Tibial nerve (tissue), 4 donors: ENCODE results near the gene GPC6. TPM values are rescaled to one million over a fixed set of nuclear protein-coding genes. Genes with fewer than 3 reads are reported as not detected.

ENCODE experiments used
- DNase-seq, 2 donors: peaks; one replicate each; pipeline ENCODE4 v3.0.0-alpha.2; 2019; ENCODE audit warnings: low spot score in 2 of 2
- H3K27ac ChIP-seq, 4 donors: fragments of 200-600 bp; sonication (generic) in 3 of 4; one replicate each; pipeline ENCODE4 v1.5.1; 2017 to 2019; ENCODE audit warnings: mild to moderate bottlenecking in 1 of 4
- H3K27me3 ChIP-seq, 2 donors: fragments of 200-600 bp; sonication (generic) in 1 of 2; one replicate each; pipeline versions ENCODE4 v1.5.1 to v1.6.0; 2017 to 2019
- H3K36me3 ChIP-seq, 3 donors: fragments of 200-600 bp; sonication (generic); one replicate each; pipeline ENCODE4 v1.5.1; 2018 to 2019
- H3K4me1 ChIP-seq, 4 donors: fragments of 200-600 bp; sonication (generic) in 3 of 4; one replicate each; pipeline ENCODE4 v1.5.1; 2017 to 2019
- H3K4me3 ChIP-seq, 4 donors: fragments of 200-600 bp; sonication (generic) in 3 of 4; one replicate each; pipeline ENCODE4 v1.5.1; 2017 to 2019; ENCODE audit warnings: mild to moderate bottlenecking in 1 of 4, moderate library complexity in 1 of 4
- H3K9me3 ChIP-seq, 4 donors: fragments of 200-600 bp; sonication (generic) in 3 of 4; one replicate each; pipeline ENCODE4 v1.5.1; 2017 to 2019
- CTCF ChIP-seq, 5 experiments: fragments of 200-600 bp in 3 of 5; fragments of 450-650 bp in 2 of 5; sonication (generic) in 3 of 5; IDR thresholded peaks; one replicate each; pipeline ENCODE4 v1.5.1; 2016 to 2019; ENCODE audit warnings: antibody characterized with exemption in 5 of 5, mild to moderate bottlenecking in 3 of 5, moderate library complexity in 2 of 5
- EP300 ChIP-seq, 2 donors: sonication (generic); formaldehyde crosslinking; IDR thresholded peaks; one replicate each; pipeline ENCODE4 v1.6.1; 2017; ENCODE audit warnings: antibody characterized with exemption in 2 of 2, mild to moderate bottlenecking in 1 of 2
- POLR2A ChIP-seq, 2 donors: fragments of 450-650 bp; IDR thresholded peaks; one replicate each; pipeline ENCODE4 v1.6.1; 2017; ENCODE audit warnings: antibody characterized with exemption in 2 of 2, mild to moderate bottlenecking in 2 of 2, moderate library complexity in 2 of 2
- WGBS, 2 donors: methylation state at CpG; one replicate each; pipeline ENCODE4 v1.1.5; 2018; 5-methylcytosine and 5-hydroxymethylcytosine counted together
- total RNA-seq, 4 donors: library from RNA; depleted of rRNA; stranded (reverse); fragments of >200 nt; gene quantifications; one replicate each; pipeline ENCODE4 v1.1.0, GENCODE V29; 2016

The GPC6 gene
- total RNA-seq, 4 donors from 2014 or later, result 21.9 to 39.5 (median 29.8) TPM

DNA sequence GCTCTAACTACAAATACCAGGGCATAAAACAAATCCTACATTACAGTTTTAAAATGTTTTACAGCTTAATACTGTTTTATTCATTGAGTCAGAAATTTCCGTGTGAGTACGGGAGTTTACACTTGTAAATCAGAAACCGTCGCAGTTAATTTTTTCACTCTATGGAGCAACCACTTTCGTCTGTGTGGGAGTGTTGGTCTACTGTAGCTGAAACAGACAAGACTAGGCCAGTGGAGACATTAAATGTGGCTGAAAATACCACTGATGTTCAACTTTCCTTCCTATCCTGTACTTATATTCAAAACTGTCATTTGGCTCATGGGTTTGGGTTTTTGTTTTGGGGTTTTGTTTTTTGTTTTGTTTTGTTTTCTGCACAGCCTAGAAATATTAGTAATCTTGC, 984.2 kb downstream of the GPC6 start:
- Histone ChIP-seq H3K27ac (no peak overlapping the region), H3K4me3 (no peak overlapping the region), H3K4me1 (no peaks in the 10 kb centered on the region), H3K36me3 (no peaks in the 10 kb centered on the region), H3K9me3 (no peaks in the 10 kb centered on the region), H3K27me3 (no peaks in the 10 kb centered on the region)
- no peak for TF ChIP-seq CTCF (IDR thresholded peaks at IDR 0.05)
- no peak for TF ChIP-seq POLR2A (IDR thresholded peaks at IDR 0.05)
- TF ChIP-seq EP300 (IDR thresholded peaks at IDR 0.05), result no peak
- 35 to 43% methylated on average over 5 of the region's 5 CpGs for WGBS, 2 donors
- DNase-seq, result no peak

GRCh38 chr13:94212196-94212595, 985.6 kb downstream of the GPC6 start:
- no peaks in the 10 kb centered on the region for H3K9me3 ChIP-seq
- no peaks in the 10 kb centered on the region for H3K36me3 ChIP-seq
- no peaks in the 10 kb centered on the region for H3K27me3 ChIP-seq
- TF ChIP-seq POLR2A (IDR thresholded peaks at IDR 0.05), result no peak
- no peak for TF ChIP-seq CTCF (IDR thresholded peaks at IDR 0.05)
- no peak for TF ChIP-seq EP300 (IDR thresholded peaks at IDR 0.05)
- no peak overlapping the region for H3K27ac ChIP-seq
- no peak for DNase-seq
- no peak overlapping the region for H3K4me3 ChIP-seq
- H3K4me1 ChIP-seq, result no peaks in the 10 kb centered on the region

- DNase-seq, result no peak
- no peaks in the 10 kb centered on the region for H3K9me3 ChIP-seq
- H3K27me3 ChIP-seq, result no peaks in the 10 kb centered on the region
- 67 to 71% methylated on average over 1 of the region's 1 CpG for WGBS, 2 donors
- H3K4me1 ChIP-seq, result no peaks in the 10 kb centered on the region
- no peaks in the 10 kb centered on the region for H3K36me3 ChIP-seq
- no peak overlapping the region for H3K27ac ChIP-seq
- no peak overlapping the region for H3K4me3 ChIP-seq
- TF ChIP-seq CTCF (IDR thresholded peaks at IDR 0.05), result no peak
- no peak for TF ChIP-seq POLR2A (IDR thresholded peaks at IDR 0.05)
- TF ChIP-seq EP300 (IDR thresholded peaks at IDR 0.05), result no peak
Observed at GRCh38 chr13:94214121-94214520, 987.5 kb downstream of the GPC6 start.

DNA sequence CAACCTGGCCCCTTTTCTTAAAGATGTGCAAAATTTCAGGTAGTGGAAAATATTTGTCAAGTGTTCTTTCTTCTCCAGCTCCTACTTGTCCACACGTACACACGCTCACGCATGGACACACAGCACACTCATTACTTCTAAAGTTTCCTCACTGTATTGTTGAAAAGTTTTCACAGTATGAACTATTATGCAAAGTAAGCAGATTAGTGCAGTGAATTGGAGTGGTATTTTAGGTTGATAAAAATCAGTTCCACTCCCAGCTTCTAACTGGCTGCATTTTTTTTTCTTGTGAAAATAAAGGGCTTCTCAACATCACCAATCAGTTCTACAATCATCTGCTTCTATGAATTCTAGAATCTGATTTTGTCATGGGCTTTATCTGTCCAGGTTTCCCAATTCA, 988.4 kb downstream of the GPC6 start:
- Histone ChIP-seq H3K4me3 (no peak overlapping the region), H3K27ac (no peak overlapping the region), H3K9me3 (no peaks in the 10 kb centered on the region), H3K27me3 (no peaks in the 10 kb centered on the region), H3K36me3 (no peaks in the 10 kb centered on the region), H3K4me1 (no peaks in the 10 kb centered on the region)
- no peak for TF ChIP-seq POLR2A (IDR thresholded peaks at IDR 0.05)
- no peak for TF ChIP-seq CTCF (IDR thresholded peaks at IDR 0.05)
- no peak for TF ChIP-seq EP300 (IDR thresholded peaks at IDR 0.05)
- DNase-seq, result no peak
- 57 to 59% methylated on average over 3 of the region's 3 CpGs for WGBS, 2 donors

- Histone ChIP-seq H3K4me1 (no peaks in the 10 kb centered on the region), H3K4me3 (no peak overlapping the region), H3K27me3 (no peaks in the 10 kb centered on the region), H3K27ac (no peak overlapping the region), H3K36me3 (no peaks in the 10 kb centered on the region), H3K9me3 (no peaks in the 10 kb centered on the region)
- DNase-seq, result no peak
- TF ChIP-seq CTCF (IDR thresholded peaks at IDR 0.05) (no peak), EP300 (IDR thresholded peaks at IDR 0.05) (no peak), POLR2A (IDR thresholded peaks at IDR 0.05) (no peak)
- 48 to 83% methylated on average over 1 of the region's 1 CpG for WGBS, 2 donors
Observed at GRCh38 chr13:94216476-94216875, 989.9 kb downstream of the GPC6 start.
